Endothelial cell of umbilical vein (primary cell): ENCODE data around the gene PEAR1. TPM values are rescaled to one million over a fixed set of nuclear protein-coding genes. Genes with fewer than 3 reads are reported as not detected.

Experiments
- BruUV-seq: library from RNA; stranded (reverse); fragments of 400-500 nt; replicated peaks from 2 replicates; lab custom pipeline; 2021; lab: Mats Ljungman, UMichigan
- CTCF ChIA-PET: fragments of 300-600, 350-600 bp; sonication (Branson Sonifier 250); formaldehyde crosslinking; loops from one replicate; lab custom pipeline; 2021; ENCODE audit warnings: antibody characterized with exemption, inconsistent platforms; lab: Charles Lee
- POLR2A ChIA-PET: fragments of 300-600, 350-600 bp; sonication (Branson Sonifier 250); formaldehyde crosslinking; loops from one replicate; lab custom pipeline; 2021; ENCODE audit warnings: antibody characterized with exemption, inconsistent platforms; lab: Charles Lee
- DNase-seq: peaks from one replicate; pipeline ENCODE4 v3.0.0-alpha.2; 2011; ENCODE audit warnings: low read depth, low spot score
- FAIRE-seq: peaks from 2 replicates; lab custom pipeline; 2011; peaks lifted over from hg19 to GRCh38; lab: Jason Lieb, UNC
- H2AFZ ChIP-seq: 2 replicates; pipeline ENCODE4 v1.6.0; 2012; ENCODE audit warnings: low read depth, low read length, control low read depth, inconsistent platforms
- H3K27ac ChIP-seq: 2 replicates; pipeline ENCODE4 v1.5.1; 2011; ENCODE audit warnings: low read depth, mild to moderate bottlenecking, control low read depth, low read length, moderate library complexity; ENCODE audit not compliant: insufficient read depth
- H3K27me3 ChIP-seq, 2 experiments: 2 replicates each; pipeline versions ENCODE4 v1.6.0 to v1.6.1; 2011; ENCODE audit warnings: low read length in 2 of 2, mixed read lengths in 1 of 2; ENCODE audit not compliant: control insufficient read depth in 2 of 2, insufficient read depth in 2 of 2
- H3K36me3 ChIP-seq, 2 experiments: 2 replicates in 1 of 2; 3 replicates in 1 of 2; pipeline ENCODE4 v1.5.1; 2011; ENCODE audit warnings: low read length in 2 of 2, mild to moderate bottlenecking in 1 of 2, moderate library complexity in 1 of 2; ENCODE audit not compliant: control insufficient read depth in 2 of 2, insufficient read depth in 2 of 2; ENCODE audit errors: extremely low read depth in 1 of 2
- H3K4me1 ChIP-seq: 3 replicates; pipeline ENCODE4 v1.5.1; 2011; ENCODE audit warnings: mild to moderate bottlenecking, low read length; ENCODE audit not compliant: control insufficient read depth, insufficient read depth; ENCODE audit errors: extremely low read depth
- H3K4me2 ChIP-seq: 2 replicates; pipeline ENCODE4 v1.6.1; 2011; ENCODE audit warnings: low read length, control low read depth, mixed read lengths; ENCODE audit not compliant: insufficient read depth
- H3K4me3 ChIP-seq, 3 experiments: fragments of 200-600 bp in 1 of 3; sonication (generic), shearing (Covaris generic) in 1 of 3; replicated peaks in 1 of 3; 2 replicates each; pipeline ENCODE4 v1.5.1; 2011 to 2016; ENCODE audit warnings: control low read depth in 3 of 3, low read length in 3 of 3, mild to moderate bottlenecking in 2 of 3, inconsistent platforms in 1 of 3, low read depth in 1 of 3, moderate library complexity in 1 of 3; ENCODE audit not compliant: insufficient read depth in 1 of 3
- H3K79me2 ChIP-seq: 2 replicates; pipeline ENCODE4 v1.6.0; 2012; ENCODE audit warnings: low read length, inconsistent platforms; ENCODE audit not compliant: control insufficient read depth, insufficient read depth
- H3K9ac ChIP-seq: replicated peaks from 2 replicates; pipeline ENCODE3; 2011; ENCODE audit warnings: low read length, control low read depth; ENCODE audit not compliant: insufficient read depth; ENCODE audit errors: extremely low read depth
- H3K9me1 ChIP-seq: replicated peaks from 3 replicates; pipeline ENCODE4 v1.6.0; 2011; ENCODE audit warnings: mild to moderate bottlenecking, low read length; ENCODE audit not compliant: control insufficient read depth, insufficient read depth; ENCODE audit errors: extremely low read depth
- H3K9me3 ChIP-seq: replicated peaks from 2 replicates; pipeline ENCODE4 v1.5.1; 2012; ENCODE audit warnings: low read length, inconsistent platforms; ENCODE audit not compliant: control insufficient read depth, insufficient read depth
- H4K20me1 ChIP-seq: replicated peaks from 2 replicates; pipeline ENCODE3; 2011; ENCODE audit warnings: mild to moderate bottlenecking, low read length; ENCODE audit not compliant: control insufficient read depth, insufficient read depth; ENCODE audit errors: extremely low read depth
- EZH2 ChIP-seq: IDR thresholded peaks from 2 replicates; pipeline ENCODE4 v1.6.1; 2012; ENCODE audit warnings: borderline replicate concordance, low read depth, mild to moderate bottlenecking, moderate library complexity, low read length, inconsistent platforms; ENCODE audit not compliant: severe bottlenecking
- FOS ChIP-seq: IDR thresholded peaks from 2 replicates; pipeline ENCODE4 v1.6.1; 2011; ENCODE audit warnings: mild to moderate bottlenecking, low read length, moderate library complexity, borderline replicate concordance; ENCODE audit not compliant: insufficient read depth
- GATA2 ChIP-seq: IDR thresholded peaks from 2 replicates; pipeline ENCODE4 v1.7.0; 2011; ENCODE audit warnings: low read depth, mild to moderate bottlenecking, moderate library complexity, mixed read lengths, low read length; ENCODE audit not compliant: insufficient read length, insufficient read depth
- JUN ChIP-seq: IDR thresholded peaks from 2 replicates; pipeline ENCODE4 v1.6.1; 2011; ENCODE audit warnings: borderline replicate concordance, low read depth; ENCODE audit not compliant: insufficient read length, insufficient read depth
- MYC ChIP-seq: IDR thresholded peaks from one replicate; pipeline ENCODE4 v1.6.1; 2011; ENCODE audit warnings: mild to moderate bottlenecking, low read depth, low read length
- POLR2A ChIP-seq: IDR thresholded peaks from 2 replicates; pipeline ENCODE4 v1.6.1; 2012; ENCODE audit warnings: low read depth, mild to moderate bottlenecking, control low read depth, low read length
- POLR2AphosphoS5 ChIP-seq: IDR thresholded peaks from 2 replicates; pipeline ENCODE4 v1.6.1; 2012; ENCODE audit warnings: low read depth, mild to moderate bottlenecking, control low read depth, low read length, moderate library complexity; ENCODE audit not compliant: insufficient read depth
- dilution Hi-C: fragments of 300-500 bp; cut with MboI; formaldehyde crosslinking; loops from one replicate; pipeline ENCODE4 v1.15.0; 2019; ENCODE audit warnings: low sequenced_read_pairs; ENCODE audit not compliant: extremely low pct_ligation_motif_present
- intact Hi-C: fragments of 100-400 bp; cut with micrococcal nuclease; formaldehyde crosslinking; loops from one replicate; pipeline ENCODE4 v1.10.0; 2022
- polyA plus RNA-seq, 4 experiments: library from polyadenylated mRNA; depleted of rRNA in 3 of 4; stranded (reverse) in 3 of 4; unstranded in 1 of 4; fragments of >200 nt; gene quantifications; 2 replicates each; pipeline versions ENCODE4 v1.2.1 to v1.2.3, GENCODE V29; 2011 to 2012; ENCODE audit warnings: missing spikeins in 1 of 4
- total RNA-seq: library from RNA; stranded (reverse); gene quantifications from 2 replicates; pipeline ENCODE4 v1.2.3, GENCODE V29; 2021
- TF ChIP-seq, protein P1 (sequence below): IDR thresholded peaks from 2 replicates; pipeline ENCODE4 v1.6.1; 2011; ENCODE audit not compliant: insufficient read depth, insufficient read length
- TF ChIP-seq, protein P2 (sequence below), 2 donors: IDR thresholded peaks; 1 replicate in 1 of 2; 2 replicates in 1 of 2; pipeline ENCODE4 v1.5.1; 2011; ENCODE audit warnings: low read length in 2 of 2, mild to moderate bottlenecking in 2 of 2, moderate library complexity in 2 of 2, control low read depth in 1 of 2, inconsistent platforms in 1 of 2, low read depth in 1 of 2; ENCODE audit not compliant: insufficient read depth in 1 of 2; ENCODE audit errors: extremely low read depth in 1 of 2

PEAR1 gene
- total and polyA plus RNA-seq, 2 donors (not counting 3 experiments of a cell fraction or from before 2014, with no cell fraction given) = 90.7 to 106 TPM

DNA sequence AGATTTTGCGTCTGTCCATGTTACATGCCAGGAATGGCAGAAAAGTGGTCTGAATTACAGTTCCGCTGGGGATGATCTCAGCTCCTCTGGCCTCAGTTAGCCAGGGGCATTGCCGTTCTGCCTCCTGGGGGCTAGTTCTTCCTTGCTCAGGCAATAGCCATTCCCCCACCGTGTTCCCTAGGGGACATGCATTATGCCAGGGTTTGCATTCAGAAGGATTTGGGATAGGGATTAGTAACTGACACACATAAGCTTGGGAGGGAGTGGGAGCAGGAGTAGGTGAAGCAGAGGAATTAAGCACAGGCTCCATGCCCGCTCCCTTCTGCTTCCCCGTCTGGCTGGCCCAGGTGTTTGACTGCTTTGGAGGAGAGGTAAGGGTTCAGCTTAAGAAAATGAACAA, 39.6 kb downstream of the PEAR1 start:
- FAIRE-seq (no peak), DNase-seq (no peak)
- Histone ChIP-seq H3K36me3 (peaks cover 0 to 9% of the 10 kb centered on the region in 2 experiments), H3K4me1 (no peaks in the 10 kb centered on the region), H3K4me2 (no peak overlapping the region), H3K27ac (no peak overlapping the region), H3K79me2 (no peaks in the 10 kb centered on the region), H3K9me1 (no peaks in the 10 kb centered on the region), H4K20me1 (no peaks in the 10 kb centered on the region), H3K4me3 (no peak overlapping the region), H3K9me3 (no peaks in the 10 kb centered on the region), H3K9ac (no peak overlapping the region), H3K27me3 (no peaks in the 10 kb centered on the region), H2AFZ (no peak overlapping the region)
- TF ChIP-seq EZH2 = no peak
- TF ChIP-seq POLR2AphosphoS5 = no peak
- TF ChIP-seq GATA2 = no peak
- TF ChIP-seq, protein P1, sequence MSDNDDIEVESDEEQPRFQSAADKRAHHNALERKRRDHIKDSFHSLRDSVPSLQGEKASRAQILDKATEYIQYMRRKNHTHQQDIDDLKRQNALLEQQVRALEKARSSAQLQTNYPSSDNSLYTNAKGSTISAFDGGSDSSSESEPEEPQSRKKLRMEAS = no peak
- no peak for TF ChIP-seq POLR2A
- no peak for TF ChIP-seq MYC
- no peak for TF ChIP-seq JUN
- no TSS peak for BruUV-seq
- dilution Hi-C loops = no loop called here
- ChIA-PET POLR2A (no interaction called here), CTCF (interaction anchor here (1.3 to 2.7 kb wide), 3 partner anchors 41 to 243 kb away, joined by 4 to 9 read pairs (median 7); no protein-coding TSS in a partner anchor)
- intact Hi-C loops = no loop called here

DNA sequence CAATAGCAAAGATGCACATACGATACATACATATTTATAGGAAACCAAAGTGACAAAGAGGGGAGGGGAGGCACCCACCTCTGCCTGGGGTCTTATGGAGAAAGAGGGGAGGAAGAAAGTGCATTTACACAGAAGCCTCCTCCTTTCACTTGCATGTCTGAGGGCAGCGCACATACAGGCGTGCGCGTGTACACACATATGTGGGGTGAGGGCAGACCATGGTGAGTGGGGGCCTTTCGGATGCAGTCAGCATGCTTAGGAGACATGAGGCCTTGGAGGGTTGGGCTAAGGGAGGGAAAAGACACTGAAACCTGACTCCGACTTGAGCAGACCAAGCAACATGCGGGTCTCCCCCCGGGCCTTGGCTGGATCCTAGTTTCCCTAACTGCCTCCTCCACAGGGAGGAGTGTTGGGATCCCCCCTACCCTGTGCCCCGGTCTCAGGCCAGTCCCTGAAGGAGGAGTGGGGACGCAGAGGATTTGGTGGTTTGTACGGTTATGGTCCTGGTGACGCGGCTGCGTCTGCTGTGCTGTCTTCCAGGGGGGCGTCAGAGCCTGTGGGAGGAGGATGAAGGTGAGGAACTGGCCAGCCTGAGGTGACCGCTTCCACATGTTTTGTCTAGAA, 42.1 kb downstream of the PEAR1 start:
- Histone ChIP-seq H4K20me1 (no peaks in the 10 kb centered on the region), H3K79me2 (no peaks in the 10 kb centered on the region), H3K27me3 (no peaks in the 10 kb centered on the region), H3K36me3 (peaks cover 5 to 29% of the 10 kb centered on the region in 2 experiments), H2AFZ (no peak overlapping the region), H3K9me1 (no peaks in the 10 kb centered on the region), H3K9ac (no peak overlapping the region), H3K4me3 (no peak overlapping the region), H3K9me3 (no peaks in the 10 kb centered on the region), H3K4me1 (no peaks in the 10 kb centered on the region), H3K27ac (no peak overlapping the region), H3K4me2 (no peak overlapping the region)
- TF ChIP-seq, protein P1 = no peak
- no peak for TF ChIP-seq FOS
- no peak for TF ChIP-seq JUN
- TF ChIP-seq, protein P2, sequence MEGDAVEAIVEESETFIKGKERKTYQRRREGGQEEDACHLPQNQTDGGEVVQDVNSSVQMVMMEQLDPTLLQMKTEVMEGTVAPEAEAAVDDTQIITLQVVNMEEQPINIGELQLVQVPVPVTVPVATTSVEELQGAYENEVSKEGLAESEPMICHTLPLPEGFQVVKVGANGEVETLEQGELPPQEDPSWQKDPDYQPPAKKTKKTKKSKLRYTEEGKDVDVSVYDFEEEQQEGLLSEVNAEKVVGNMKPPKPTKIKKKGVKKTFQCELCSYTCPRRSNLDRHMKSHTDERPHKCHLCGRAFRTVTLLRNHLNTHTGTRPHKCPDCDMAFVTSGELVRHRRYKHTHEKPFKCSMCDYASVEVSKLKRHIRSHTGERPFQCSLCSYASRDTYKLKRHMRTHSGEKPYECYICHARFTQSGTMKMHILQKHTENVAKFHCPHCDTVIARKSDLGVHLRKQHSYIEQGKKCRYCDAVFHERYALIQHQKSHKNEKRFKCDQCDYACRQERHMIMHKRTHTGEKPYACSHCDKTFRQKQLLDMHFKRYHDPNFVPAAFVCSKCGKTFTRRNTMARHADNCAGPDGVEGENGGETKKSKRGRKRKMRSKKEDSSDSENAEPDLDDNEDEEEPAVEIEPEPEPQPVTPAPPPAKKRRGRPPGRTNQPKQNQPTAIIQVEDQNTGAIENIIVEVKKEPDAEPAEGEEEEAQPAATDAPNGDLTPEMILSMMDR (IDR thresholded peaks at IDR 0.05; ENCODE audit: extremely low read depth in 1 of 2, insufficient read depth in 1 of 2, low read depth in 1 of 2, low read length in 2 of 2) = no peak
- no peak for TF ChIP-seq MYC
- TF ChIP-seq POLR2AphosphoS5 = no peak
- TF ChIP-seq EZH2 = no peak
- TF ChIP-seq GATA2 = no peak
- TF ChIP-seq POLR2A = no peak
- intact Hi-C loops (no loop called here), dilution Hi-C loops (no loop called here)
- no TSS peak for BruUV-seq
- ChIA-PET POLR2A (no interaction called here), CTCF (no interaction called here)
- DNase-seq (no peak), FAIRE-seq (no peak)
